ENCODE data around the gene TMEM150B. TPM values are rescaled to one million over a fixed set of nuclear protein-coding genes. Genes with fewer than 3 reads are reported as not detected.
A peak's percentile ranks its signal among the peaks of the same experiment; 100 is the strongest.

Gene TMEM150B
- total and polyA plus RNA-seq, 9 of the 15 experiments (the other 6 are each of a cell fraction or from before 2014, with no cell fraction given), result 0.47 to 1.3 (median 0.74) TPM; not detected in 2

DNA sequence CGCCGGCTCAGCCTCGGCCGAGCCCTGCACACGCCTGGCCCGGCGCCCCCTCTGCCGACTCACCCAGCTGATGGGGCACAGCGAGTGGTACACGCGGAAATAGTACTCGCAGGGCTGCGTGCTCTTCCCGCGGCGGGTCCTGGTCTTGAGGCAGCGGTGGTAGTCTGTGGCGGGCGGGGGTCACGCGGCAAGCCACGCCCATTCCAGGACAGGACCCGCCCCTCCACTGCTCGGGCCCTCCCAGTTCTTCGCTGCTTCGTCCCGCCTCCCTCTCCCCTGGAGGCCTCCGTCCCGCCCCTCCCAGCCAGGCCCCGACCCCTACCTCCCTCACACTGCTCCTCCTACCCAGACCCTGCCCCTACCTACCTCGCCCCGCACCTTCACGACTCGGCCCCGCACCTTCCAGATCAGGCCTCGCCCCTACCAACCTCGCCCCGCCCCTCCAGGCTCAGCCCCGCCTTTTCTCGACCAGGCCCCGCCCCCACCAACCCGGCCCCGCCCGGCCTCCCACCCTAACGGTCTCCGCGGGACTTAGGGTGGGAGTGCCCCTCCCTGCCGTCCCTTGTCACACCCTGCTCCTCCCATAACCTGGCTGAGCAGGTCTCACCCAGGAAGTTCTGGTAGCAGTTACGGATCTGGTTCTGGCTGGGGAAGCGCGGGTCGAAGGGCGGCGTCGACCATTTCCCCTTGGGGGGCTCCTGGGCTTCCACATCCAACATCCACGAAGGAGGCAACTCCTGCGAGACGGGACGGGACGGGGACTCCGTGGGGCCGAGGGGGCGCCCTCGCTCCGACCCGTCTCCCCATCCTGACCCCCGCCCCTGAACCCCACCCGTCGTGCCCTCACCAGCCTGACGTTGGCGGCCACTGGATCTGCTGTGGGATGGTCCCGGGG lies 28.9 kb upstream of the TMEM150B start (continued):
- TF ChIP-seq, protein P1, sequence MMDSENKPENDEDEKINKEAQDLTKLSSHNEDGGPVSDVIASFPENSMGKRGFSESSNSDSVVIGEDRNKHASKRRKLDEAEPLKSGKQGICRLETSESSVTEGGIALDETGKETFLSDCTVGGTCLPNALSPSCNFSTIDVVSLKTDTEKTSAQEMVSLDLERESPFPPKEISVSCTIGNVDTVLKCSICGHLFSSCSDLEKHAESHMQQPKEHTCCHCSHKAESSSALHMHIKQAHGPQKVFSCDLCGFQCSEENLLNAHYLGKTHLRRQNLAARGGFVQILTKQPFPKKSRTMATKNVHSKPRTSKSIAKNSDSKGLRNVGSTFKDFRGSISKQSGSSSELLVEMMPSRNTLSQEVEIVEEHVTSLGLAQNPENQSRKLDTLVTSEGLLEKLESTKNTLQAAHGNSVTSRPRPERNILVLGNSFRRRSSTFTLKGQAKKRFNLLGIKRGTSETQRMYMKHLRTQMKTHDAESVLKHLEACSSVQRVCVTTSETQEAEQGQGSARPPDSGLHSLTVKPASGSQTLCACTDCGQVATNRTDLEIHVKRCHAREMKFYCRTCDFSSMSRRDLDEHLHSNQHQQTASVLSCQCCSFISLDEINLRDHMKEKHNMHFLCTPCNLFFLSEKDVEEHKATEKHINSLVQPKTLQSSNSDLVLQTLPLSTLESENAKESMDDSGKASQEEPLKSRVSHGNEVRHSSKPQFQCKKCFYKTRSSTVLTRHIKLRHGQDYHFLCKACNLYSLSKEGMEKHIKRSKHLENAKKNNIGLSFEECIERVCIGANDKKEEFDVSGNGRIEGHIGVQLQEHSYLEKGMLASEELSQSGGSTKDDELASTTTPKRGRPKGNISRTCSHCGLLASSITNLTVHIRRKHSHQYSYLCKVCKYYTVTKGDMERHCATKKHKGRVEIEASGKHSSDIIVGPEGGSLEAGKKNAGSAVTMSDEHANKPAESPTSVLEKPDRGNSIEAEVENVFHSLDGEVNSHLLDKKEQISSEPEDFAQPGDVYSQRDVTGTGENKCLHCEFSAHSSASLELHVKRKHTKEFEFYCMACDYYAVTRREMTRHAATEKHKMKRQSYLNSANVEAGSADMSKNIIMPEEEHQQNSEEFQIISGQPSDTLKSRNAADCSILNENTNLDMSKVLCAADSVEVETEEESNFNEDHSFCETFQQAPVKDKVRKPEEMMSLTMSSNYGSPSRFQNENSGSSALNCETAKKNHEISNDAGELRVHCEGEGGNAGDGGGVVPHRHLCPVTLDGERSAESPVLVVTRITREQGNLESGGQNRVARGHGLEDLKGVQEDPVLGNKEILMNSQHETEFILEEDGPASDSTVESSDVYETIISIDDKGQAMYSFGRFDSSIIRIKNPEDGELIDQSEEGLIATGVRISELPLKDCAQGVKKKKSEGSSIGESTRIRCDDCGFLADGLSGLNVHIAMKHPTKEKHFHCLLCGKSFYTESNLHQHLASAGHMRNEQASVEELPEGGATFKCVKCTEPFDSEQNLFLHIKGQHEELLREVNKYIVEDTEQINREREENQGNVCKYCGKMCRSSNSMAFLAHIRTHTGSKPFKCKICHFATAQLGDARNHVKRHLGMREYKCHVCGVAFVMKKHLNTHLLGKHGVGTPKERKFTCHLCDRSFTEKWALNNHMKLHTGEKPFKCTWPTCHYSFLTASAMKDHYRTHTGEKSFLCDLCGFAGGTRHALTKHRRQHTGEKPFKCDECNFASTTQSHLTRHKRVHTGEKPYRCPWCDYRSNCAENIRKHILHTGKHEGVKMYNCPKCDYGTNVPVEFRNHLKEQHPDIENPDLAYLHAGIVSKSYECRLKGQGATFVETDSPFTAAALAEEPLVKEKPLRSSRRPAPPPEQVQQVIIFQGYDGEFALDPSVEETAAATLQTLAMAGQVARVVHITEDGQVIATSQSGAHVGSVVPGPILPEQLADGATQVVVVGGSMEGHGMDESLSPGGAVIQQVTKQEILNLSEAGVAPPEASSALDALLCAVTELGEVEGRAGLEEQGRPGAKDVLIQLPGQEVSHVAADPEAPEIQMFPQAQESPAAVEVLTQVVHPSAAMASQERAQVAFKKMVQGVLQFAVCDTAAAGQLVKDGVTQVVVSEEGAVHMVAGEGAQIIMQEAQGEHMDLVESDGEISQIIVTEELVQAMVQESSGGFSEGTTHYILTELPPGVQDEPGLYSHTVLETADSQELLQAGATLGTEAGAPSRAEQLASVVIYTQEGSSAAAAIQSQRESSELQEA (IDR thresholded peaks at IDR 0.05; ENCODE audit: low read depth), result no peak
- TF ChIP-seq COPS2 (conservative IDR thresholded peaks at IDR 0.05), result no peak
- TF ChIP-seq ZNF324 (CRISPR knock-in tag; IDR thresholded peaks at IDR 0.05), result no peak
- 0 out of 4 replicates have a peak, but pooled peaks of 1 of the 2 experiments have one; percentile 8 for TF ChIP-seq HDAC1 (IDR thresholded peaks at IDR 0.05)
- no peak for TF ChIP-seq ZNF589 (CRISPR knock-in tag; IDR thresholded peaks at IDR 0.05; ENCODE audit: low read depth)
- TF ChIP-seq ZKSCAN3 (CRISPR knock-in tag; IDR thresholded peaks at IDR 0.05), result no peak
- TF ChIP-seq, protein P2, sequence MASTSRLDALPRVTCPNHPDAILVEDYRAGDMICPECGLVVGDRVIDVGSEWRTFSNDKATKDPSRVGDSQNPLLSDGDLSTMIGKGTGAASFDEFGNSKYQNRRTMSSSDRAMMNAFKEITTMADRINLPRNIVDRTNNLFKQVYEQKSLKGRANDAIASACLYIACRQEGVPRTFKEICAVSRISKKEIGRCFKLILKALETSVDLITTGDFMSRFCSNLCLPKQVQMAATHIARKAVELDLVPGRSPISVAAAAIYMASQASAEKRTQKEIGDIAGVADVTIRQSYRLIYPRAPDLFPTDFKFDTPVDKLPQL (IDR thresholded peaks at IDR 0.05; ENCODE audit: extremely low read depth, insufficient read length), result no peak
- TF ChIP-seq, protein P3, sequence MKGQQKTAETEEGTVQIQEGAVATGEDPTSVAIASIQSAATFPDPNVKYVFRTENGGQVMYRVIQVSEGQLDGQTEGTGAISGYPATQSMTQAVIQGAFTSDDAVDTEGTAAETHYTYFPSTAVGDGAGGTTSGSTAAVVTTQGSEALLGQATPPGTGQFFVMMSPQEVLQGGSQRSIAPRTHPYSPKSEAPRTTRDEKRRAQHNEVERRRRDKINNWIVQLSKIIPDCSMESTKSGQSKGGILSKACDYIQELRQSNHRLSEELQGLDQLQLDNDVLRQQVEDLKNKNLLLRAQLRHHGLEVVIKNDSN (CRISPR knock-in tag; IDR thresholded peaks at IDR 0.05), result peak; percentile 33; the same call in 1 of the 2 replicates
- TF ChIP-seq MAZ (CRISPR knock-in tag; conservative IDR thresholded peaks at IDR 0.05 in 1 of 2, IDR thresholded peaks at IDR 0.05 in 1 of 2), result peak in 1 of 2 experiments; percentile 58; a peak in 2 of 4 replicates
- TF ChIP-seq KDM5B (IDR thresholded peaks at IDR 0.05; ENCODE audit: insufficient replicate concordance, low read depth, low read length), result peak; percentile 0
- TF ChIP-seq NCOA6 (IDR thresholded peaks at IDR 0.05), result peak; percentile 80
- TF ChIP-seq, protein P4, sequence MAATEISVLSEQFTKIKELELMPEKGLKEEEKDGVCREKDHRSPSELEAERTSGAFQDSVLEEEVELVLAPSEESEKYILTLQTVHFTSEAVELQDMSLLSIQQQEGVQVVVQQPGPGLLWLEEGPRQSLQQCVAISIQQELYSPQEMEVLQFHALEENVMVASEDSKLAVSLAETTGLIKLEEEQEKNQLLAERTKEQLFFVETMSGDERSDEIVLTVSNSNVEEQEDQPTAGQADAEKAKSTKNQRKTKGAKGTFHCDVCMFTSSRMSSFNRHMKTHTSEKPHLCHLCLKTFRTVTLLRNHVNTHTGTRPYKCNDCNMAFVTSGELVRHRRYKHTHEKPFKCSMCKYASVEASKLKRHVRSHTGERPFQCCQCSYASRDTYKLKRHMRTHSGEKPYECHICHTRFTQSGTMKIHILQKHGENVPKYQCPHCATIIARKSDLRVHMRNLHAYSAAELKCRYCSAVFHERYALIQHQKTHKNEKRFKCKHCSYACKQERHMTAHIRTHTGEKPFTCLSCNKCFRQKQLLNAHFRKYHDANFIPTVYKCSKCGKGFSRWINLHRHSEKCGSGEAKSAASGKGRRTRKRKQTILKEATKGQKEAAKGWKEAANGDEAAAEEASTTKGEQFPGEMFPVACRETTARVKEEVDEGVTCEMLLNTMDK (IDR thresholded peaks at IDR 0.05; ENCODE audit: borderline replicate concordance, insufficient read depth, low read depth, low read length, poor library complexity, severe bottlenecking), result no peak
- TF ChIP-seq KAT2B (IDR thresholded peaks at IDR 0.05; ENCODE audit: low read depth, low read length), result no peak
- TF ChIP-seq TAF1 (IDR thresholded peaks at IDR 0.05; ENCODE audit: control insufficient read depth, extremely low read depth, insufficient read depth, low read length, severe bottlenecking), result peak; percentile 25

All from K562 (cell line).